NB4 (cell line): ENCODE data around the gene DGCR6L.

Source experiments
- CTCF ChIP-seq: IDR thresholded peaks from one replicate; pipeline ENCODE4 v1.5.1; 2012; ENCODE audit warnings: low read depth, low read length
- MYC ChIP-seq: IDR thresholded peaks from 2 replicates; pipeline ENCODE4 v1.6.1; 2011; ENCODE audit warnings: low read depth, low read length
- POLR2A ChIP-seq: IDR thresholded peaks from 2 replicates; pipeline ENCODE4 v1.6.1; 2011; ENCODE audit warnings: mild to moderate bottlenecking; ENCODE audit not compliant: insufficient read length; ENCODE audit errors: extremely low read depth
- TF ChIP-seq, protein P1 (sequence below): IDR thresholded peaks from 2 replicates; pipeline ENCODE4 v1.6.1; 2011; ENCODE audit warnings: low read depth, low read length

GRCh38 chr22:20324139-20324516 lies 4.3 kb upstream of the DGCR6L start:
- no peak for TF ChIP-seq CTCF
- TF ChIP-seq POLR2A, result no peak
- TF ChIP-seq, protein P1, sequence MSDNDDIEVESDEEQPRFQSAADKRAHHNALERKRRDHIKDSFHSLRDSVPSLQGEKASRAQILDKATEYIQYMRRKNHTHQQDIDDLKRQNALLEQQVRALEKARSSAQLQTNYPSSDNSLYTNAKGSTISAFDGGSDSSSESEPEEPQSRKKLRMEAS, result no peak
- TF ChIP-seq MYC, result no peak
